NK-92 (cell line): ENCODE data around the gene TYK2.
"Not testable (repeated sequence)": the region's sequence is repeated elsewhere in the genome, so short reads cannot be mapped to it uniquely, and the experiment has no call there.

Experiments used
- DNase-seq: peaks from one replicate; lab custom pipeline; 2025; ENCODE audit not compliant: unreplicated experiment; lab: John Stamatoyannopoulos, UW

TYK2 gene

GRCh38 chr19:10380313-10381102 lies at the start of gene TYK2:
TSS of gene TYK2 (minus strand) at chr19:10380572. CDS start at chr19:10378406, 2,166 bp downstream.
- DNase-seq = peak; percentile 69

- DNase-seq = no peak
Measured at GRCh38 chr19:10428996-10429381, 48.6 kb upstream of the TYK2 start.

- DNase-seq = no peak
Measured at GRCh38 chr19:10427169-10427568, 46.8 kb upstream of the TYK2 start.

- DNase-seq = no peak
Measured at GRCh38 chr19:10424011-10424637, 43.8 kb upstream of the TYK2 start.

GRCh38 chr19:10422846-10423245 lies 42.5 kb upstream of the TYK2 start:
- no peak for DNase-seq

- DNase-seq = no peak
Measured at GRCh38 chr19:10422046-10422461, 41.7 kb upstream of the TYK2 start.

- no peak for DNase-seq
Measured at GRCh38 chr19:10421240-10422045, 41.1 kb upstream of the TYK2 start.

- DNase-seq = no peak
Measured at GRCh38 chr19:10420444-10421239, 40.3 kb upstream of the TYK2 start, which contains the start of gene PDE4A. TSS of gene PDE4A (plus strand) at chr19:10420538. CDS start at chr19:10420765, 227 bp downstream.

- no peak for DNase-seq
Measured at GRCh38 chr19:10419646-10420443, 39.5 kb upstream of the TYK2 start.

GRCh38 chr19:10419200-10419645 lies 38.9 kb upstream of the TYK2 start:
- DNase-seq = no peak

GRCh38 chr19:10418485-10419199 lies 38.3 kb upstream of the TYK2 start:
- no peak for DNase-seq

- no peak for DNase-seq
Measured at GRCh38 chr19:10418235-10418484, 37.8 kb upstream of the TYK2 start.

GRCh38 chr19:10417541-10418234 lies 37.3 kb upstream of the TYK2 start:
- no peak for DNase-seq

- peak; percentile 66 for DNase-seq
Measured at GRCh38 chr19:10416380-10417257, 36.2 kb upstream of the TYK2 start.

GRCh38 chr19:10416083-10416379 lies 35.7 kb upstream of the TYK2 start:
- no peak for DNase-seq

- no peak for DNase-seq
Measured at GRCh38 chr19:10412257-10412977, 32.0 kb upstream of the TYK2 start.

- not testable (repeated sequence) for DNase-seq
Measured at GRCh38 chr19:10411224-10411623, 30.9 kb upstream of the TYK2 start.
